Trophoblast cell (in vitro differentiated cells and primary cell): ENCODE measurements around the gene GRK4.
A peak's percentile ranks its signal among the peaks of the same experiment; 100 is the strongest.

ENCODE experiments used
- DNase-seq, 2 donors: peaks; one replicate each; pipeline ENCODE4 v3.0.0-alpha.2; 2016
- H2AFZ ChIP-seq: 2 replicates; pipeline ENCODE4 v1.6.1; 2013; ENCODE audit warnings: low read length, moderate library complexity, mild to moderate bottlenecking; ENCODE audit not compliant: insufficient read depth, poor library complexity
- H2AK5ac ChIP-seq: 2 replicates; pipeline ENCODE4 v1.6.1; 2013; ENCODE audit warnings: mild to moderate bottlenecking, low read length
- H2BK120ac ChIP-seq: 2 replicates; pipeline ENCODE4 v1.6.1; 2013; ENCODE audit warnings: low read length, mild to moderate bottlenecking, moderate library complexity; ENCODE audit not compliant: insufficient read depth, poor library complexity
- H2BK12ac ChIP-seq: 2 replicates; pipeline ENCODE4 v1.6.1; 2013; ENCODE audit warnings: mild to moderate bottlenecking, low read length, moderate library complexity
- H2BK5ac ChIP-seq: 2 replicates; pipeline ENCODE4 v1.6.1; 2013; ENCODE audit warnings: low read length, low read depth, moderate library complexity, mild to moderate bottlenecking; ENCODE audit not compliant: poor library complexity
- H3K14ac ChIP-seq: 2 replicates; pipeline ENCODE4 v1.6.1; 2013; ENCODE audit warnings: mild to moderate bottlenecking, low read length
- H3K18ac ChIP-seq: 2 replicates; pipeline ENCODE4 v1.6.1; 2013; ENCODE audit warnings: mild to moderate bottlenecking, low read length
- H3K23ac ChIP-seq: 2 replicates; pipeline ENCODE4 v1.6.1; 2013; ENCODE audit warnings: low read length
- H3K27ac ChIP-seq: 2 replicates; pipeline ENCODE4 v1.5.1; 2013; ENCODE audit warnings: low read depth, mild to moderate bottlenecking, inconsistent platforms, low read length, moderate library complexity
- H3K27me3 ChIP-seq: 2 replicates; pipeline ENCODE4 v1.6.1; 2013; ENCODE audit warnings: inconsistent platforms, mild to moderate bottlenecking, low read length, moderate library complexity; ENCODE audit not compliant: insufficient read depth
- H3K36me3 ChIP-seq, 2 experiments: 1 replicate in 1 of 2; 2 replicates in 1 of 2; pipeline ENCODE4 v1.6.1; 2013; ENCODE audit warnings: low read length in 2 of 2, mild to moderate bottlenecking in 2 of 2, moderate library complexity in 1 of 2; ENCODE audit not compliant: insufficient read depth in 2 of 2, control insufficient read depth in 1 of 2
- H3K4ac ChIP-seq: 2 replicates; pipeline ENCODE4 v1.6.1; 2013; ENCODE audit warnings: low read depth, mild to moderate bottlenecking, low read length, moderate library complexity
- H3K4me1 ChIP-seq, 2 experiments: 1 replicate in 1 of 2; 2 replicates in 1 of 2; pipeline ENCODE4 v1.6.1; 2013; ENCODE audit warnings: low read length in 2 of 2, mild to moderate bottlenecking in 2 of 2, moderate library complexity in 1 of 2; ENCODE audit not compliant: insufficient read depth in 2 of 2, control insufficient read depth in 1 of 2
- H3K4me2 ChIP-seq: 2 replicates; pipeline ENCODE4 v1.6.1; 2013; ENCODE audit warnings: inconsistent platforms, mild to moderate bottlenecking, low read length, moderate library complexity
- H3K4me3 ChIP-seq: 2 replicates; pipeline ENCODE4 v1.5.1; 2013; ENCODE audit warnings: mild to moderate bottlenecking, low read depth, low read length, inconsistent platforms
- H3K79me1 ChIP-seq: one replicate; pipeline ENCODE4 v1.6.1; 2013; ENCODE audit warnings: low read length
- H3K79me2 ChIP-seq: 2 replicates; pipeline ENCODE4 v1.6.1; 2013; ENCODE audit warnings: low read length, mild to moderate bottlenecking; ENCODE audit not compliant: control insufficient read depth, insufficient read depth, poor library complexity
- H3K9ac ChIP-seq: 2 replicates; pipeline ENCODE4 v1.6.1; 2013; ENCODE audit warnings: mild to moderate bottlenecking, low read length
- H3K9me3 ChIP-seq: 2 replicates; pipeline ENCODE4 v1.6.1; 2013; ENCODE audit warnings: low read depth, mild to moderate bottlenecking, control low read depth, inconsistent platforms, low read length; ENCODE audit not compliant: insufficient read depth
- H4K12ac ChIP-seq: 2 replicates; pipeline ENCODE4 v1.6.1; 2013; ENCODE audit warnings: low read depth, mild to moderate bottlenecking, low read length, moderate library complexity
- H4K8ac ChIP-seq: 2 replicates; pipeline ENCODE4 v1.6.1; 2013; ENCODE audit warnings: low read depth, mild to moderate bottlenecking, low read length, moderate library complexity
- H4K91ac ChIP-seq: one replicate; pipeline ENCODE4 v1.6.1; 2013; ENCODE audit warnings: low read depth, mild to moderate bottlenecking, low read length, moderate library complexity
- WGBS: extraction: QIAGEN DNeasy Blood & Tissue Kit; methylation state at CpG from one replicate; pipeline ENCODE4 v1.1.7; 2013; ENCODE audit warnings: missing lambda C conversion rate; ENCODE audit not compliant: insufficient read length, insufficient coverage; ENCODE audit errors: extremely low coverage; 5-methylcytosine and 5-hydroxymethylcytosine counted together

GRK4 gene

GRCh38 chr4:2929469-2929868 lies 33.9 kb upstream of the GRK4 start:
- Histone ChIP-seq H3K79me2 (peaks cover 3% of the 10 kb centered on the region), H3K79me1 (no peaks in the 10 kb centered on the region), H3K9me3 (peaks cover 3% of the 10 kb centered on the region), H3K27me3 (no peaks in the 10 kb centered on the region), H4K8ac (no peak overlapping the region), H2BK5ac (no peak overlapping the region), H2AK5ac (no peak overlapping the region), H3K23ac (no peak overlapping the region), H2BK12ac (no peak overlapping the region), H3K4ac (no peak overlapping the region), H2BK120ac (no peak overlapping the region), H4K91ac (no peak overlapping the region), H3K9ac (no peak overlapping the region), H3K4me1 (peaks cover 11 to 19% of the 10 kb centered on the region in 2 experiments), H3K27ac (no peak overlapping the region), H3K4me3 (no peak overlapping the region), H4K12ac (no peak overlapping the region), H3K36me3 (peaks cover 70 to 73% of the 10 kb centered on the region in 2 experiments), H3K18ac (no peak overlapping the region), H2AFZ (no peak overlapping the region), H3K4me2 (no peak overlapping the region), H3K14ac (no peak overlapping the region)
- DNase-seq: no peak
- WGBS: no CpG with 5 or more reads among the region's 16 CpGs

GRCh38 chr4:2930135-2930757 lies 33.1 kb upstream of the GRK4 start:
- Histone ChIP-seq H3K27ac (no peak overlapping the region), H3K79me1 (peaks cover 4% of the 10 kb centered on the region), H3K23ac (no peak overlapping the region), H3K36me3 (peaks cover 66 to 67% of the 10 kb centered on the region in 2 experiments), H2AFZ (no peak overlapping the region), H4K91ac (no peak overlapping the region), H3K9me3 (peaks cover 3% of the 10 kb centered on the region), H3K27me3 (no peaks in the 10 kb centered on the region), H2AK5ac (no peak overlapping the region), H3K4me3 (no peak overlapping the region), H3K79me2 (peaks cover 7% of the 10 kb centered on the region), H4K8ac (no peak overlapping the region), H3K4ac (no peak overlapping the region), H3K4me2 (no peak overlapping the region), H4K12ac (no peak overlapping the region), H3K18ac (no peak overlapping the region), H3K9ac (no peak overlapping the region), H2BK5ac (no peak overlapping the region), H2BK120ac (no peak overlapping the region), H3K14ac (no peak overlapping the region), H3K4me1 (peaks cover 11 to 19% of the 10 kb centered on the region in 2 experiments), H2BK12ac (no peak overlapping the region)
- DNase-seq: peak in 1 of 2 donors; percentile 29
- WGBS: no CpG with 5 or more reads among the region's 12 CpGs

DNA sequence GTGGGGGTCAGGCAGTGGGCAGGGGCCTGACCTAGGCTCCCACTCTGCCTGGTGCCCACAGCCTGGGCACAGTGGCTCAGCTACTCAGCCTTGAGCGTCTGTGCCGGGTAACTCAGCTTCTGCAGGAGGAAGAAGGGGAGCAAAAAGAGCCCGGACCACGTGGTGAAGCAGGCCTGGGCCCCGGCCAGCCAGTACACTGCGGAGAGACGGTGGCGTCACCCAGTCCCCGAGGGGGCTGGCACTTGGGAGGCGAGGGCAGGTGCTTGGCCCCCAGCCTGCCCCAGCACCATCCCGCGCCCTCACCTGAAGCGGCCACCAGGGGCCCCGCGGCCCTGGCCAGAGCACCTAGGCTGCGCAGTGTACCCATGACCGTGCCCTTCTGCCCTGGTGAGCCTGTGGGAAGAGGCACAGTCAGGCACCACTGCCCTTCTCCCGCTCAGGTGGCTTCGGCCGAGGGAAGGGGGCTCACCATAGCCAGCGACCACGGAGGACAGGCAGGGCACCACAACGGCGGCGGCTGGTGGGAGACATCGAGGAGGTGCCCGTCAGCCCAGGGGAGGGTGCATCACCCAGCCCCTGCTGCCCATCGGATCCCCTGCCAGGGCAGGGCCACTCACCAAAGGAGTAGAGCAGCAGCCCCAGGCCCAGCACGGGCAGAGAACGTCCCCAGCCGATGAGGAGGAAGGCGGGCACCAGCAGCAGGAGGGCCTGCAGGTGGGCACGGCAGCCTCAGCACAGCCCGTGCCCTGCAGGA lies 32.4 kb upstream of the GRK4 start:
- no peak overlapping the region for H3K4ac ChIP-seq
- no peak overlapping the region for H2BK5ac ChIP-seq
- H3K4me2 ChIP-seq: no peak overlapping the region
- H3K18ac ChIP-seq: no peak overlapping the region
- H3K79me1 ChIP-seq: peaks cover 4% of the 10 kb centered on the region
- H3K4me3 ChIP-seq: no peak overlapping the region
- no peak overlapping the region for H3K23ac ChIP-seq
- H2AFZ ChIP-seq: no peak overlapping the region
- no peak overlapping the region for H4K12ac ChIP-seq
- DNase-seq: no peak
- no CpG with 5 or more reads among the region's 34 CpGs for WGBS
- H3K9ac ChIP-seq: no peak overlapping the region
- no peak overlapping the region for H4K8ac ChIP-seq
- H3K4me1 ChIP-seq: peaks cover 15 to 23% of the 10 kb centered on the region in 2 experiments
- no peak overlapping the region for H2BK12ac ChIP-seq
- peaks cover 7% of the 10 kb centered on the region for H3K79me2 ChIP-seq
- H3K27ac ChIP-seq: no peak overlapping the region
- H3K9me3 ChIP-seq: peaks cover 3% of the 10 kb centered on the region
- H4K91ac ChIP-seq: no peak overlapping the region
- no peaks in the 10 kb centered on the region for H3K27me3 ChIP-seq
- H2AK5ac ChIP-seq: no peak overlapping the region
- no peak overlapping the region for H2BK120ac ChIP-seq
- no peak overlapping the region for H3K14ac ChIP-seq
- H3K36me3 ChIP-seq: peaks cover 60 to 62% of the 10 kb centered on the region in 2 experiments

DNA sequence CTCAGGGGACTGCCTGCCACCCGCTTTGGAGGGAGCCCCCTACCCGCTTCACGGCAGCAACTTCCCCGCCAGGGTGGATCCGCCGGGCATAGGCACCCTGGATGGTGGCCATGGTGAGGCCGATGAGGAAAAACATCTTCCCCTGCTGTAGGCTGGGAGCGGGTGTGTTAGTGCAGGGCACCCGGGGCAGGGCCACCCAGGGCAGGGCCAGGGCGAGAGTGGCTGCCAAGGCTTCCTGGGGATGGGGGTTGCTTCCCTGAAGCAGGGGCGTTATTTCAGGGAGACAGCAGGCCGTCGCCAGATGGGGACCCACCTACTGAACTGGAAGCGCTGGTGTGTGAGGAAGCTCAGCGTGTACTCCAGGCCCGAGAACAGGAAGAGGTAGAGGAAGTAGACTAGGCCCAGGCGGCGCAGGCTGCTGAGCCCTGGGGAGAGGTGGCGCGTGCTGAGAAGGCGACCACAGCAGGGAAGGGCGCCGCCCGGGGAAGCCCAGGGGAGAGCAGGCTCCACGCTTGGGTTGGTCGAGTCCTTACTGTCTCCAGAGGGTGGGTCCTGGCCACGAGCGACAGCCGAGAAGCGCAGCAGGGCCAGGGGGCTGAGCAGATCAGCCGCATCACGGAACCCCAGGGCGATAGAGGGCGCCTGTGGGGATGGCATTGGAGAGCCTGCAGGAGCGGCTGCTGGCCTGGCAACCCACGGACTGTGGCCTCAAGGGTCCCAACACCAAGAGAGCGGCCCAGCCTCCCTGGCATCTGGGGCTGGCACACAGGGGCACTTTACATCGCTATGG lies 31.7 kb upstream of the GRK4 start:
- no peaks in the 10 kb centered on the region for H3K27me3 ChIP-seq
- peaks cover 52 to 54% of the 10 kb centered on the region in 2 experiments for H3K36me3 ChIP-seq
- DNase-seq: peak in 1 of 2 donors; percentile 15
- no peak overlapping the region for H3K14ac ChIP-seq
- no peak overlapping the region for H2AFZ ChIP-seq
- no peak overlapping the region for H3K27ac ChIP-seq
- H3K4me1 ChIP-seq: peaks cover 15 to 26% of the 10 kb centered on the region in 2 experiments
- H3K4me3 ChIP-seq: no peak overlapping the region
- H3K4ac ChIP-seq: no peak overlapping the region
- no peak overlapping the region for H3K9ac ChIP-seq
- H3K18ac ChIP-seq: no peak overlapping the region
- H3K23ac ChIP-seq: no peak overlapping the region
- H2BK120ac ChIP-seq: no peak overlapping the region
- H2BK12ac ChIP-seq: no peak overlapping the region
- H3K79me1 ChIP-seq: peaks cover 4% of the 10 kb centered on the region
- no peak overlapping the region for H2BK5ac ChIP-seq
- peaks cover 3% of the 10 kb centered on the region for H3K9me3 ChIP-seq
- H4K8ac ChIP-seq: no peak overlapping the region
- WGBS: no CpG with 5 or more reads among the region's 38 CpGs
- H3K79me2 ChIP-seq: peaks cover 7% of the 10 kb centered on the region
- no peak overlapping the region for H3K4me2 ChIP-seq
- no peak overlapping the region for H4K91ac ChIP-seq
- H4K12ac ChIP-seq: peak overlapping the region; percentile 7
- no peak overlapping the region for H2AK5ac ChIP-seq
